CD1c-positive myeloid dendritic cell (primary cell): ENCODE measurements around the gene KRT222.

Experiments
- DNase-seq: peaks from one replicate; pipeline ENCODE4 v3.0.0-alpha.2; 2016; ENCODE audit errors: extremely low spot score

KRT222 gene

GRCh38 chr17:40615068-40615840, 49.7 kb downstream of the KRT222 start:
- DNase-seq = peak; percentile 45

GRCh38 chr17:40614431-40615067, 50.4 kb downstream of the KRT222 start:
- DNase-seq = no peak

GRCh38 chr17:40613467-40614154, 51.4 kb downstream of the KRT222 start:
- DNase-seq = no peak

GRCh38 chr17:40612599-40613244, 52.3 kb downstream of the KRT222 start:
- DNase-seq = no peak

- DNase-seq = no peak
Observed at GRCh38 chr17:40611840-40612474, 53.0 kb downstream of the KRT222 start.

GRCh38 chr17:40610359-40610758, 54.6 kb downstream of the KRT222 start:
- no peak for DNase-seq

GRCh38 chr17:40608061-40608581, 56.9 kb downstream of the KRT222 start:
- peak; percentile 48 for DNase-seq

- DNase-seq = no peak
Observed at GRCh38 chr17:40607641-40608040, 57.3 kb downstream of the KRT222 start.

- no peak for DNase-seq
Observed at GRCh38 chr17:40606548-40607353, 58.2 kb downstream of the KRT222 start.

GRCh38 chr17:40605306-40605705, 59.7 kb downstream of the KRT222 start:
- peak; percentile 36 for DNase-seq
